HAP-1 (cell line): ENCODE results near the gene CDC16.

ENCODE experiments used
- DNase-seq, 2 experiments: peaks; one replicate each; pipeline ENCODE4 v3.0.0-alpha.2; 2016 to 2020; ENCODE audit warnings: low spot score in 2 of 2
- H3K27me3 ChIP-seq: fragments of 250-450 bp; sonication (Bioruptor Pico); 2 replicates; pipeline ENCODE4 v1.5.1; 2020; ENCODE audit warnings: low read depth, mild to moderate bottlenecking, moderate library complexity
- H3K36me3 ChIP-seq: fragments of 250-450 bp; sonication (Bioruptor Pico); replicated peaks from 2 replicates; pipeline ENCODE4 v1.5.1; 2020; ENCODE audit warnings: mild to moderate bottlenecking
- H3K4me1 ChIP-seq: fragments of 250-450 bp; sonication (Bioruptor Pico); 2 replicates; pipeline ENCODE4 v1.5.1; 2020; ENCODE audit warnings: mild to moderate bottlenecking
- H3K4me3 ChIP-seq: fragments of 250-450 bp; sonication (Bioruptor Pico); 2 replicates; pipeline ENCODE4 v1.5.1; 2020; ENCODE audit warnings: mild to moderate bottlenecking, moderate library complexity
- H3K9me3 ChIP-seq: fragments of 250-450 bp; sonication (Bioruptor Pico); 2 replicates; pipeline ENCODE4 v1.5.1; 2020; ENCODE audit warnings: mild to moderate bottlenecking, moderate library complexity
- in situ Hi-C: fragments of 300-500 bp; cut with MboI; formaldehyde crosslinking; loops from 3 replicates; pipeline ENCODE4 v1.14.3; 2020; ENCODE audit warnings: low sequenced_read_pairs, inconsistent platforms, mixed read lengths

Gene CDC16

GRCh38 chr13:114212158-114212495 lies 22.6 kb upstream of the CDC16 start:
- no peak overlapping the region for H3K4me3 ChIP-seq
- in situ Hi-C loops = no loop called here
- no peaks in the 10 kb centered on the region for H3K27me3 ChIP-seq
- H3K36me3 ChIP-seq = no peaks in the 10 kb centered on the region
- H3K4me1 ChIP-seq = no peaks in the 10 kb centered on the region
- DNase-seq = no peak
- no peaks in the 10 kb centered on the region for H3K9me3 ChIP-seq

GRCh38 chr13:114213980-114214379 lies 20.7 kb upstream of the CDC16 start:
- Histone ChIP-seq H3K4me3 (no peak overlapping the region), H3K36me3 (no peaks in the 10 kb centered on the region), H3K9me3 (no peaks in the 10 kb centered on the region), H3K4me1 (no peaks in the 10 kb centered on the region), H3K27me3 (no peaks in the 10 kb centered on the region)
- DNase-seq = no peak
- in situ Hi-C loops = no loop called here

- in situ Hi-C loops = no loop called here
- DNase-seq = no peak
- no peaks in the 10 kb centered on the region for H3K4me1 ChIP-seq
Observed at GRCh38 chr13:114219392-114219791, 15.3 kb upstream of the CDC16 start.

GRCh38 chr13:114222461-114222968 lies 12.2 kb upstream of the CDC16 start:
- no peaks in the 10 kb centered on the region for H3K4me1 ChIP-seq
- DNase-seq = no peak
- H3K4me3 ChIP-seq = no peak overlapping the region
- H3K27me3 ChIP-seq = no peaks in the 10 kb centered on the region
- in situ Hi-C loops = no loop called here
- no peaks in the 10 kb centered on the region for H3K36me3 ChIP-seq
- no peaks in the 10 kb centered on the region for H3K9me3 ChIP-seq

More at GRCh38 chr13:114219392-114219791, 15.3 kb upstream of the CDC16 start:
- H3K4me3 ChIP-seq = no peak overlapping the region
- H3K36me3 ChIP-seq = no peaks in the 10 kb centered on the region
- H3K27me3 ChIP-seq = no peaks in the 10 kb centered on the region
- H3K9me3 ChIP-seq = no peaks in the 10 kb centered on the region

GRCh38 chr13:114224201-114224600 lies 10.5 kb upstream of the CDC16 start:
- no peak for DNase-seq
- Histone ChIP-seq H3K9me3 (no peaks in the 10 kb centered on the region), H3K4me1 (no peaks in the 10 kb centered on the region), H3K27me3 (no peaks in the 10 kb centered on the region), H3K4me3 (no peak overlapping the region), H3K36me3 (no peaks in the 10 kb centered on the region)
- in situ Hi-C loops = no loop called here

GRCh38 chr13:114225610-114226009 lies 9.1 kb upstream of the CDC16 start:
- Histone ChIP-seq H3K4me3 (no peak overlapping the region), H3K36me3 (no peaks in the 10 kb centered on the region), H3K27me3 (no peaks in the 10 kb centered on the region), H3K4me1 (no peaks in the 10 kb centered on the region; the same call in 1 of the 2 replicates), H3K9me3 (no peaks in the 10 kb centered on the region)
- DNase-seq = no peak
- in situ Hi-C loops = no loop called here

- Histone ChIP-seq H3K4me3 (no peak overlapping the region), H3K9me3 (no peaks in the 10 kb centered on the region), H3K4me1 (no peaks in the 10 kb centered on the region; the same call in 1 of the 2 replicates), H3K27me3 (no peaks in the 10 kb centered on the region), H3K36me3 (no peaks in the 10 kb centered on the region)
- DNase-seq = no peak
- in situ Hi-C loops = no loop called here
Observed at GRCh38 chr13:114226088-114226487, 8.6 kb upstream of the CDC16 start.

- DNase-seq = peak; percentile 67 to 89
- H3K9me3 ChIP-seq = no peaks in the 10 kb centered on the region
- H3K4me1 ChIP-seq = no peaks in the 10 kb centered on the region; the same call in 1 of the 2 replicates
- H3K4me3 ChIP-seq = no peak overlapping the region
- no peaks in the 10 kb centered on the region for H3K27me3 ChIP-seq
- in situ Hi-C loops = no loop called here
- no peaks in the 10 kb centered on the region for H3K36me3 ChIP-seq
Observed at GRCh38 chr13:114226699-114227323, 7.9 kb upstream of the CDC16 start.

- Histone ChIP-seq H3K36me3 (no peaks in the 10 kb centered on the region), H3K9me3 (no peaks in the 10 kb centered on the region), H3K4me3 (no peak overlapping the region), H3K4me1 (no peaks in the 10 kb centered on the region; the same call in 1 of the 2 replicates), H3K27me3 (no peaks in the 10 kb centered on the region)
- in situ Hi-C loops = no loop called here
- no peak for DNase-seq
Observed at GRCh38 chr13:114227528-114227927, 7.2 kb upstream of the CDC16 start.

GRCh38 chr13:114228176-114228575 lies 6.5 kb upstream of the CDC16 start:
- H3K4me3 ChIP-seq = no peak overlapping the region
- H3K27me3 ChIP-seq = no peaks in the 10 kb centered on the region
- no peaks in the 10 kb centered on the region for H3K9me3 ChIP-seq
- no peaks in the 10 kb centered on the region; the same call in 1 of the 2 replicates for H3K4me1 ChIP-seq
- in situ Hi-C loops = no loop called here
- no peak for DNase-seq
- H3K36me3 ChIP-seq = no peaks in the 10 kb centered on the region

- no peak for DNase-seq
- H3K27me3 ChIP-seq = no peaks in the 10 kb centered on the region
- H3K4me3 ChIP-seq = no peak overlapping the region
- H3K9me3 ChIP-seq = no peaks in the 10 kb centered on the region
- no peaks in the 10 kb centered on the region for H3K36me3 ChIP-seq
- H3K4me1 ChIP-seq = peaks cover 4% of the 10 kb centered on the region; the same call in 1 of the 2 replicates
- in situ Hi-C loops = no loop called here
Observed at GRCh38 chr13:114229506-114229905, 5.2 kb upstream of the CDC16 start.

GRCh38 chr13:114230117-114230516 lies 4.6 kb upstream of the CDC16 start:
- H3K9me3 ChIP-seq = no peaks in the 10 kb centered on the region
- H3K4me1 ChIP-seq = peaks cover 5% of the 10 kb centered on the region; the same call in 1 of the 2 replicates
- H3K4me3 ChIP-seq = no peak overlapping the region
- in situ Hi-C loops = no loop called here
- H3K36me3 ChIP-seq = no peaks in the 10 kb centered on the region
- DNase-seq = no peak
- H3K27me3 ChIP-seq = no peaks in the 10 kb centered on the region

- DNase-seq = no peak
- Histone ChIP-seq H3K36me3 (no peaks in the 10 kb centered on the region), H3K27me3 (no peaks in the 10 kb centered on the region), H3K9me3 (no peaks in the 10 kb centered on the region), H3K4me1 (peaks cover 5% of the 10 kb centered on the region; the same call in 1 of the 2 replicates), H3K4me3 (no peak overlapping the region)
- in situ Hi-C loops = no loop called here
Observed at GRCh38 chr13:114230575-114230974, 4.1 kb upstream of the CDC16 start.

GRCh38 chr13:114231886-114232285 lies 2.8 kb upstream of the CDC16 start:
- H3K27me3 ChIP-seq = no peaks in the 10 kb centered on the region
- in situ Hi-C loops = no loop called here
- H3K36me3 ChIP-seq = peaks cover 4% of the 10 kb centered on the region
- H3K4me3 ChIP-seq = no peak overlapping the region
- H3K9me3 ChIP-seq = no peaks in the 10 kb centered on the region
- DNase-seq = no peak
- peaks cover 5% of the 10 kb centered on the region; the same call in 1 of the 2 replicates for H3K4me1 ChIP-seq

- peak overlapping the region; percentile 87 for H3K4me3 ChIP-seq
- DNase-seq = no peak
- no peaks in the 10 kb centered on the region for H3K27me3 ChIP-seq
- in situ Hi-C loops = no loop called here
- peaks cover 5% of the 10 kb centered on the region; the same call in 1 of the 2 replicates for H3K4me1 ChIP-seq
- H3K9me3 ChIP-seq = no peaks in the 10 kb centered on the region
- peaks cover 20% of the 10 kb centered on the region for H3K36me3 ChIP-seq
Observed at GRCh38 chr13:114234266-114234644, 442 bp upstream of the CDC16 start.
